Left renal cortex interstitium (tissue), 4 donors: ENCODE results near the gene SLC34A1. TPM values are rescaled to one million over a fixed set of nuclear protein-coding genes. Genes with fewer than 3 reads are reported as not detected.

Experiments used
- DNase-seq, 4 donors: peaks; one replicate each; pipeline ENCODE4 v3.0.0-alpha.2; 2013; ENCODE audit warnings: low read depth in 4 of 4, low spot score in 2 of 4, missing footprints in 1 of 4
- polyA plus RNA-seq, 4 donors: library from polyadenylated mRNA; unstranded; fragments of 120-200 nt; gene quantifications; one replicate each; pipeline ENCODE4 v1.2.1, GENCODE V29; 2013; ENCODE audit not compliant: insufficient read length in 4 of 4

The SLC34A1 gene
- polyA plus RNA-seq, 4 donors = 115 to 254 (median 179) TPM

DNA sequence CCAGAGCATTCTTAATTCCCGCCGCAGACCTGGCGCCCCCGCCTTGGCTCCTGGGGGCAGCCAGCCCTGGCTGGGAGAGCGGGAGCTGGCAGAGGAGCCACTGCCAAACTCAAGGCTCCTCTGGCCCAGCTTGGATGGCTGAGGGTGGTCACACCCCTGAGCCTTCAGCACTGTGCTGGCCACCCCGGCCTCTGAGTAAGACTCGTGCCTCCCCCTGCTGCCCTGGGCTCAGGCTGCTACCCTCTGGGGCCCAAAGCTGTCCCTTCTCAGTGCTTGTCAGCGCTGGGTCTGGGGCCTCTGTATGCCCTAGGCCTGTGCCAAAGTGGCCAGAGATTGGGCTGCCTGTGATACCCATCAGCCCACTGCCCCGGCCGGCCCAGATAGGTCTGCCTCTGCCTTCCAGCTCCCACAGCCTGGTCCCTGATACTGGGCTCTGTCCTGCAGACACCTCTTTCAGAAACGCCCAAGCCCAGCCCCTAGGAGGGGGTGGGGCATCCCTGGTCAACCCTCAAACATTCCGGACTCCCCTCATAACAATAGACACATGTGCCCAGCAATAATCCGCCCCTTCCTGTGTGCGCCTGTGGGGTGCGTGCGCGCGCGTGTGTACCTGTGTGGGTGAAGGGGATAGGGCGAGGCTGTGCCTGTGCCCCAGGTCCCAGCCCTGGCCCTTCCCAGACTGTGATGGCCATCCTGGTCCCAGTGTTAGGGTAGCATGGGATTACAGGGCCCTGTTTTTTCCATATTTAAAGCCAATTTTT lies 58.0 kb downstream of the SLC34A1 start:
- DNase-seq = no peak

DNA sequence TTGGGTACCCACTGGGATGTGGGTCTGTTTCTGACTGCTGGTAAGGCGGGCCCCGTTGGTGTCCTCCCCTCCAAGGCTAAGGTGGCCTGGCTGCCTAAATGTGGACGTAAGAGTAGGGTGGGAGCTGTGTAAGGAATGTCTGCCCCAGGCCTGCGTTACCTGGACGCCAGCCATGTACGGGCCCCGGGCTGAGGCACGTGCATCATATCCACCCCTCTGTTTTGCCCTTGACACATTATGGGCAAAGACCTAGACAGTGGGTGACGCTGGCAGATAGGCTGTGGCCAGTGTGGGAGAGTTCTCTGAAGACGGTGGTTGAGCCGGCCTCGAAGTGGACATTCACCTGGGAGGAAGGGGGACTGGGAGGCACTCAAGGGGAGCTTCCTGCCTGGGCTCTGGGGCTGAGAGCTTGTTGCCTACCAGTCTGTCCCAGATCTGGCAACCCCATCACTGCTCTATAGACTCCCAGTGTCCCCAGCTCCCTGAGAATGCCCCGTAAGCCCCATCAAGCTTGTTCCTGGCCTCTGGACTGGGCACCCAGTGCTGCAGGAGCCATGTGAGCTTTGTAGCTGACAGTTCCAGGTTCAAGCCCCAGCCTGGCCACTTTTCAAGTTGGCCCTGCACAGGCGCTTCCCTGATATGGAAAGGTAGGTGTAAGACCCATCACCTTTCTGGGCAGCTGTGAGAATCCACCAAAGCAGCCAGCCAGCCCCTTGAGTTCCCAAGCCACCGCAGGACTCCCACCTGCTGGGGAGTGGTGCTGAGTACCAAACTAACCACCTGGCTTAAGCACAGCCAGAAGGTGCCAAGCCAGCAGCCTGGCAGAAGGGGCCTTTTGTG lies 59.1 kb downstream of the SLC34A1 start:
- no peak for DNase-seq

DNA sequence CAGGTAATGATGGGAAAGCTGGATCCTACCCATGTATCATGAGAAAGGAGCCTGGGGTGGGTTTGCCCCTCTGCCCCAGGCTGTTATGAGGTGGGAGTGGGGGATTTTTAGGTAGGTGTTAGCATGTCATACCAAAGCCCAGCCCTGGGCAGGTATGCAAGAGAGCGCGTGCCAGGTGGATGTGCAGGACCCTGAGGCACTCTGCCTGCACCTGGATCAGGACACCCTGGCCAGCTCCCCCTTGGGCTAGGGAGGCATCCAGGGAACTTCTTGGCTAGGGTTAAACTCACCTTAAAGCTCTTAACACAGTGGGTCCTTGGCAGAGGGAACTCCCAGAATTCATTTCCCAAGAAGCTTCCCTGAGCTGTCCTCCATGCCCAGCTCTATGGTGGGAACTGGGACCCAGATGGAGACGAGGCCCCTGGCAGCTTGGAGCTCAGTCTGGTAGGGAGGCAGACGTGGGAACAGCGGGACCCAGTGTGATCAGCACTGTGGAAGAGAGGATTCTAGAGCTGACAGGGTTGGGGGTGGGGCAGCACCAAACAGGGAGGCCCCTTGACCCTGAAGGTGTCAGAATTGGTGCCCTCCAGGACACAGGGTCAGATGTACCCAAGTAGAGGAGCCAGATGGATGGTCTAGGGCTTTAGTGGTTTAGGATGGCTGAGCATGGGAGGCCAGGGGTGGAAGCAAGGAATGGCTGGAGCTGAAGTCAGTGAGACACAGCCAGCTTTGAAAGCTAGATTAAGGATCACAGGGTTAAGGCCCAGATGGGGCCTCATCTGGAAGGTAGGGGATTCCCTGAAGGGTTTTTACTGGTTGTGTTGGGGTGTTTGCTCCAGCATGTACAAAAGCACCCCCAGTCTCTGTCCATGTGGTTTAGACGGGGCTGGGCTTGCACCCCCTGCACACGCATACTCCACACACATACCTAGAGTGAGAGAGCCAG lies 60.1 kb downstream of the SLC34A1 start:
- DNase-seq = no peak

DNA sequence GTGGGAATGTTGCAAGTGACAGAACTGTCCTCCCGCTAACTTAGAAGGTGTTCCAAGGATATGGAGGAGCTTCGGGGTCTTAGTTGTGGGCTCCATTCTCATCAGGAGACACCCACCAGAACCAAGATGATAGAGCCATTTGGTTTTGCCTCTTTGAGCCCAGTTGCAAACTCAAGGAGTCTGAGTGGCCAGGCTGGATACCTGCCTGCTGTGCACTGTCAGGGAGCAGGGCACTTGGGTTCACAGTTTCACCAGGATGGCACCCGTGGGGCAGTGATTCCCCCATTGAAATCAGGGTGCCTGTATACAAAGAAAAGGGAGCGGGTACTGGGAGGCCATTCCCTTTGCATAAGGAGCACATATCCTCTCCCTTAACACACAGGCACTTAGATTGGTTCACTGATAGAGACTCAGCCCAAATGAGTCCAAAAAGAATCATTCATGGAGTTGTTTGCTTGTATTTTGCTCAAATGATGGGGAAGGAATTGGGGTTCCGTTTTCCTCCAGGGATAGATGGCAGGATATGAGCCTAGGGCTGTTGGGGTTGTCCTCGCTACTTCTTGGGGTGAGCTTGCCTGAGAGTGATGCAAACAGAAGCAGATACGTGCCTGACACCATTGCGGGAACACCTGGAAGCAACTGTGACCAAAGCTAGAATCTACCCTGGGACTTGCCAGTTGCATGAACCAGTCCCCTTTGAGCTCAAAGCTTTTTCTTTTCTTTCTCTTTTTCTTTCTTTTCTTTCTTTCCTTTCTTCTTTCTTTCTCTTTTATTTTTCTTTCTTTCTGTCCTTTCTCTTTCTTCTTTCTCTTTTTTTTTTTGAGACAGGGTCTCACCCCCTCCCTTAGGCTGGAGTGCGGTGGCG lies 61.0 kb downstream of the SLC34A1 start:
- DNase-seq = no peak

DNA sequence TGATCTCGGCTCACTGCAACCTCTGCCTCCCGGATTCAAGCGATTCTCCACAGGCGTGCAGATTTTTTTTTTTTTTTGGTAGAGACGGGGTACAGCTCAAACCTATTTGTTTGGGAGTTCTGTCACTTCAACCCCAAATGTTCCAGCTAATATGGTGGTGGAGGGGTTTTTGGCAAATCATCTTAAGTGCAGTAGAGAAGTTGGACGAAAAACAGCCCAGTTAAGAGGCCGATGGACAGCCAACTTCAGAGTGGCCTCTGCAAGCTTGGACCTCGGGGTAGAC lies 61.6 kb downstream of the SLC34A1 start:
- DNase-seq = no peak

DNA sequence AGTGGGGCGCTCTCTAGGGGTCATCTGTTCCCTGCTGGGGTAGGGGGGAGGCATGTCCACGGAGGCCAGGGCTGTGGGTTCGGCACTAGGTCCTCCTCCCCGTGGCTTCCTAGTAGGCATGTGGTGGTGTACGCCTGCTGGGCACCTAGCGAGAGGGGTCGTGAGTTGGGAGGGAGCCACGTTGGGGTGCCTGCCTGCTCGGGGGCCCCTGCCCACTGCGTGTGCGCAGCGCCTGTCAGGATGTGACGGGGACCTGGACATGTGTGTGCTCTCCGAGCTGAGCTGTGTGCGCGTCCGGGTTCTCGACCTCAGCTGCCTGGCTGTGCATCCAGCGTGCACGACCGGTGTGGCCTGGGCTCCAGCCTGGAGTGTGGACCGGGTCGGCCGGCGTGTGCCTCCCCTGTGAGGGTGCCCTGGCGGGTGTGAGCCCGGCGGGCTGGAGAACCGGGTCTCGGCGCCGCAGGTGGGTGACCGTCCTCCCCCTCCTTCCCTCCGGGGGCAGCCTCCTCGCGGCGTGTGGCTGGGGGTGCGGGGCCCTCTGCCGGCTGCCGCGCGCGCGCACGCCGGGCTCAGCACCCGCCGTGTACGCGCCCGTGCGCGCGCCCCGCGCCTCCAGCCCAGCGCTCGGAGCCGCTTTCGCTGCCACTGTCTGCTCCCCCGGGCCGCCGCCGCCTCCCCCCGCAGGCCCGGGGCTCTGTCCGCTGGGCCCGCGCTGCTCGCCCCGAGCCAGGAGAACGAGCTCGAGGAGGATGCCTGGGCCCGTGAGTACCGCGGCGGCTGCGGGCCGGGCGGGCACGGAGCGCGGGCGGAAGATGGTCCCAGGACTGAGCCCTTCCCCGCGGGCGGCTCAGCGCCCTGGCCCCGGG lies 62.2 kb downstream of the SLC34A1 start, which contains the start of gene PRR7:
TSS of gene PRR7 (plus strand) at position 615 of the 866 bp plus-strand sequence. CDS start 8,254 bp downstream, outside the sequence.
- DNase-seq = peak in 2 of 4 donors; percentile 46 to 48

DNA sequence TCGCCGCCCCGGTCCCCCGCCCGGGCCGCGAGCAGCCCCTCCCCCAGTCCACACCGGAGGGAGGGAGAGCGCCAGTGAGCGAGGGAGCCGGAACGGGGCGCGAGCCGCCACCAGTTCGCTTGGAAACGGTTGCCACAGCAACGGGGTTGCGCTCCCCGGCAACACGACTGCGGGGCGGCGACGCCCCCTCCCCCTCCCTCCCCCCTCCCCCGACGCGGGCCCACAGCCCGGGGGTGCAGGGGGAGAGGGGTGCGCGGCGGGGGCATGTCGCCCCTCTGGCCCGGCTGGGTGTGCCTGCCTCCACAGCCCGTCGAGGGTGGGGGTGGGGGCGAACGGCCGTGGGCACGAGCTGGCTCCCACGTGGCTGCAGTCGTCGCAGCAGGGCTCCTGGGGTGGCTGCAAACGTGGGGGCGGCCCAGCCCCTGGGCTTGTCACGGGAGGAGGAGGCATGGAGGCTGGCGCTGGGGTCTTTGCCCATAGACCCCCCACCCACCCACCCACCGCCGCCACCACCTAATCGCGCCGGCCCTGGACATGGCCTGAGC lies 62.9 kb downstream of the SLC34A1 start:
- DNase-seq = peak in 1 of 4 donors; percentile 58

DNA sequence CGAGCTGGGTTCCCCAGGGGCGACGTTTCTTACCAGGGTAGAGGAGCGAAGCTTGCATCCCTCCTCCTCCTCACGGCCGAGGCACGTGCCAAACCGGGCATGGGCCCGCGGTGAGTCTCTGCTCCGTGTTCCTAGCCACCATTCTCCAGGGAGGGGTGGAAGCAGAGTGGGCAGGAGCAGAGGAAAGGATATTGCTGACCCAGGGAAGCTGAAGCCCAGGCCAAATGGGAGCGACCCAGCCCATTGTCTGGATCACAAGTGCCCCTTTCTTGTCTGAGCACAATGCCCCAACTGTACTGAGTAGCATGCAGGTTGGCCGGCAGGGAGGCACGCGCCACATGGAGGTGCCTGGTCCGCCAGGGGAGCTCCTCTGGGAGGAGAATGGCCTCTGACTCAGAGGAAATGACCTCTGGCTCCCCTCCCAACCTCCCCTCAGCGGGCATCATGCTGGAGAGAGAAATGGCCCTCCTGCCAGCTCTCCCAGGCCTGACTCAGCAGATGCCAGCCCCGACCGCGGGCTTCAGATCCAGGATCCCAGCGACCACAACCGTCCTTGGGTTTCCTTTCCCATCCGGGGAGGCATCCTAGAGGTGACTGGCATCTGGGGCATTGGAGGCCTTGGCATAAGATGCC lies 63.5 kb downstream of the SLC34A1 start:
- DNase-seq = no peak

Other genes starting within 250 kb of the SLC34A1 start
- gene RAB24, start 80.7 kb upstream of the SLC34A1 start, polyA plus RNA-seq = 10 to 100 TPM; 27.6 to 42.0 (median 32.8) TPM
- 100 to 1,000 TPM; 115 to 154 (median 134) TPM for gene PRELID1, start 80.6 kb upstream of the SLC34A1 start, polyA plus RNA-seq
- 10 to 100 TPM in 3 of 4 donors, 1 to 10 TPM in 1; 9.7 to 30.3 (median 26.1) TPM for gene MXD3, start 72.5 kb upstream of the SLC34A1 start, polyA plus RNA-seq
- 100 to 1,000 TPM; 123 to 145 (median 134) TPM for gene LMAN2, start 32.8 kb upstream of the SLC34A1 start, polyA plus RNA-seq
- gene RGS14, start 26.5 kb upstream of the SLC34A1 start, polyA plus RNA-seq = 10 to 100 TPM in 3 of 4 donors, 1 to 10 TPM in 1; 9.5 to 24.9 (median 16.9) TPM
- gene PFN3, start 16.2 kb downstream of the SLC34A1 start, polyA plus RNA-seq = 1 to 10 TPM in 2 of 4 donors, under 1 TPM in 2; 0.69 to 6.8 (median 2.5) TPM
- 10 to 100 TPM in 2 of 4 donors, 1 to 10 TPM in 2; 4.2 to 19.8 (median 10.8) TPM for gene F12, start 25.1 kb downstream of the SLC34A1 start, polyA plus RNA-seq
- gene GRK6, start 42.2 kb downstream of the SLC34A1 start, polyA plus RNA-seq = 10 to 100 TPM; 24.8 to 34.1 (median 29.4) TPM
- 1 to 10 TPM; 1.1 to 2.8 (median 2.3) TPM for gene PRR7, start 62.4 kb downstream of the SLC34A1 start, polyA plus RNA-seq
- 100 to 1,000 TPM; 166 to 235 (median 214) TPM for gene DBN1, start 89.2 kb downstream of the SLC34A1 start, polyA plus RNA-seq
- gene PDLIM7, start 113.2 kb downstream of the SLC34A1 start, polyA plus RNA-seq = 100 to 1,000 TPM in 2 of 4 donors, 10 to 100 TPM in 2; 68.1 to 166 (median 130) TPM
- gene DOK3, start 125.4 kb downstream of the SLC34A1 start, polyA plus RNA-seq = 1 to 10 TPM; 3.6 to 8.7 (median 5.2) TPM
- 100 to 1,000 TPM in 2 of 4 donors, 10 to 100 TPM in 2; 97.3 to 107 (median 102) TPM for gene DDX41, start 132.5 kb downstream of the SLC34A1 start, polyA plus RNA-seq
- 100 to 1,000 TPM in 2 of 4 donors, 10 to 100 TPM in 2; 51.0 to 145 (median 87.2) TPM for gene FAM193B, start 170.1 kb downstream of the SLC34A1 start, polyA plus RNA-seq
- gene TMED9, start 207.8 kb downstream of the SLC34A1 start, polyA plus RNA-seq = 100 to 1,000 TPM; 150 to 185 (median 155) TPM
- gene B4GALT7, start 215.7 kb downstream of the SLC34A1 start, polyA plus RNA-seq = 10 to 100 TPM; 20.0 to 34.1 (median 28.3) TPM